Left ventricle myocardium inferior (tissue), 1 donor: ENCODE measurements around the gene GLCCI1. TPM values are rescaled to one million over a fixed set of nuclear protein-coding genes. Genes with fewer than 3 reads are reported as not detected.
"Not testable (repeated sequence)": the region's sequence is repeated elsewhere in the genome, so short reads cannot be mapped to it uniquely, and the experiment has no call there.

Source experiments
- DNase-seq: peaks from one replicate; pipeline ENCODE4 v3.0.0-alpha.2; 2020
- H3K27ac ChIP-seq: fragments of 200-600 bp; replicated peaks from 2 replicates; pipeline ENCODE4 v1.8.0; 2021
- H3K27me3 ChIP-seq: fragments of 200-600 bp; 2 replicates; pipeline ENCODE4 v1.8.0; 2021; ENCODE audit warnings: low read depth
- H3K36me3 ChIP-seq: fragments of 200-600 bp; 2 replicates; pipeline ENCODE4 v1.8.0; 2021
- H3K4me1 ChIP-seq: fragments of 200-600 bp; 2 replicates; pipeline ENCODE4 v1.8.0; 2021
- H3K4me3 ChIP-seq: fragments of 200-600 bp; 2 replicates; pipeline ENCODE4 v1.8.0; 2021; ENCODE audit warnings: mild to moderate bottlenecking, moderate library complexity
- H3K9me3 ChIP-seq: fragments of 200-600 bp; replicated peaks from 2 replicates; pipeline ENCODE4 v1.8.0; 2021
- intact Hi-C: fragments of 100-400 bp; cut with micrococcal nuclease; formaldehyde crosslinking; loops from one replicate; pipeline ENCODE4 v1.11.0; 2022
- total RNA-seq: library from RNA; stranded (reverse); fragmentation: NEBNext Ultra II Directional; extraction: Animal tissue kit (Norgen Biotek cat#: 25700); gene quantifications from one replicate; pipeline ENCODE4 v1.2.1, GENCODE V29; 2021
- TF ChIP-seq, protein P1 (sequence below): fragments of 200-600 bp; IDR thresholded peaks from 2 replicates; pipeline ENCODE4 v1.8.0; 2021; ENCODE audit warnings: antibody characterized with exemption, mild to moderate bottlenecking, borderline replicate concordance
- donor health status: DM: no; HTN: yes; CAD: no; lungs with severe emphysema.

The GLCCI1 gene
- total RNA-seq, 1 donor from 2014 or later = 5.8 TPM

DNA sequence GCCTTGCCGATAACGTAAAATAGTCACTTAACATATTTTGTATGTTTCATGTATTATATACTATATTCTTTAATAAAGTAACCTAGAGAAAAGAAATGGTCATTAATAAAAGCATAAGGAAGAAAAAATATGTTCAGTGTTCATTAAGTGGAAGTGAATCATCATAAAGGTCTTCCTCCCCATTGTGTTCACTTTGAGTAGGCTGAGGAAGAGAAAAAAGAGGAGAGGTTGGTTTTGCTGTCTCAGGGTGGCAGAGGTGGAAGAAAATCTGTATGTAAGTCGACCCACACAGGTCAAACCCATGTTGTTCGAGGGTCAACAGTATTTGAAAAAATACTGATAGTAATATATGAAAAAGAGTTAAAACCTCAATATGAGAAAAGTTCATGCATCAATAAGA lies 90.3 kb downstream of the GLCCI1 start:
- H3K27me3 ChIP-seq = no peaks in the 10 kb centered on the region
- DNase-seq = no peak
- TF ChIP-seq, protein P1, sequence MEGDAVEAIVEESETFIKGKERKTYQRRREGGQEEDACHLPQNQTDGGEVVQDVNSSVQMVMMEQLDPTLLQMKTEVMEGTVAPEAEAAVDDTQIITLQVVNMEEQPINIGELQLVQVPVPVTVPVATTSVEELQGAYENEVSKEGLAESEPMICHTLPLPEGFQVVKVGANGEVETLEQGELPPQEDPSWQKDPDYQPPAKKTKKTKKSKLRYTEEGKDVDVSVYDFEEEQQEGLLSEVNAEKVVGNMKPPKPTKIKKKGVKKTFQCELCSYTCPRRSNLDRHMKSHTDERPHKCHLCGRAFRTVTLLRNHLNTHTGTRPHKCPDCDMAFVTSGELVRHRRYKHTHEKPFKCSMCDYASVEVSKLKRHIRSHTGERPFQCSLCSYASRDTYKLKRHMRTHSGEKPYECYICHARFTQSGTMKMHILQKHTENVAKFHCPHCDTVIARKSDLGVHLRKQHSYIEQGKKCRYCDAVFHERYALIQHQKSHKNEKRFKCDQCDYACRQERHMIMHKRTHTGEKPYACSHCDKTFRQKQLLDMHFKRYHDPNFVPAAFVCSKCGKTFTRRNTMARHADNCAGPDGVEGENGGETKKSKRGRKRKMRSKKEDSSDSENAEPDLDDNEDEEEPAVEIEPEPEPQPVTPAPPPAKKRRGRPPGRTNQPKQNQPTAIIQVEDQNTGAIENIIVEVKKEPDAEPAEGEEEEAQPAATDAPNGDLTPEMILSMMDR = no peak
- no peak overlapping the region for H3K4me3 ChIP-seq
- H3K9me3 ChIP-seq = no peaks in the 10 kb centered on the region
- no peak overlapping the region for H3K27ac ChIP-seq
- peaks cover 17% of the 10 kb centered on the region for H3K36me3 ChIP-seq
- no peaks in the 10 kb centered on the region for H3K4me1 ChIP-seq
- intact Hi-C loops = no loop called here

DNA sequence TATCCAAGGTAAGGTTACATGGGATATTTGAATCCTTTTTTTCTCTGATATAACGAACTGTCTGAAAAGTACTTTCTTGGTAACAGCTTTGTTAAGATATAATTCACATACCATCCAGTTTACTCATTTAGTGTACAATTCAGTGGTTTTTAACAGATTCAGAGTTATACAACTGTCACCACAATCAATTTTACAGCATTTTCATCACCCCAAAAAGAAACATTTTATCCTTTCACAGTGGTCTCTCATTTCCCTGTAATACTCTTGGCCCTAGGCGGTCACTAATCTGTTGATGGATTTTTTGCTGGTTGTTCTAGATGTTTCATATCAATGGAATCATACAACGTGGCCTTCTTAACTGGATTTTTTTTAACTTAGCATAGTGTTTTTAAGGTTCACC lies 91.6 kb downstream of the GLCCI1 start:
- H3K27me3 ChIP-seq = no peaks in the 10 kb centered on the region
- intact Hi-C loops = no loop called here
- peaks cover 17% of the 10 kb centered on the region for H3K36me3 ChIP-seq
- H3K9me3 ChIP-seq = no peaks in the 10 kb centered on the region
- H3K4me3 ChIP-seq = no peak overlapping the region
- H3K27ac ChIP-seq = no peak overlapping the region
- no peaks in the 10 kb centered on the region for H3K4me1 ChIP-seq
- DNase-seq = no peak
- TF ChIP-seq, protein P1 = no peak

DNA sequence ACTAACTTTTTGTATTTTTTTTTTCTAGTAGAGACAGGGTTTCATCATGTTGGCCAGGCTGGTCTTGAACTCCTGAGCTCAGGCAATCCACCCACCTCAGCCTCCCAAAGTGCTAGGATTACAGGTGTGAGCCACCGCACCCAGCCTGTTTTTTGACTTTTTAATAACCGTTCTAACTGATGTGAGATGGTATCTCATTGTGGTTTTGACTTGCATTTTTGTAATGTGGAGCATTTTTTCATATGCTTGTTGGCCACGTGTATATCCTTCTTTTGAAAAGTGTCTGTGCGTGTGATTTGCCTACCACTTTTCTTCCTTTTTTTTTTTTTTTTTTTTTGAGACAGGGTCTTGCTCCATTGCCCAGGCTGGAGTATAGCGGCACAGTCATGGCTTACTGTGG lies 94.7 kb downstream of the GLCCI1 start:
- H3K4me1 ChIP-seq, H3K36me3 ChIP-seq, H3K27me3 ChIP-seq, H3K4me3 ChIP-seq, H3K9me3 ChIP-seq, intact Hi-C loops, H3K27ac ChIP-seq, DNase-seq: not testable (repeated sequence)

DNA sequence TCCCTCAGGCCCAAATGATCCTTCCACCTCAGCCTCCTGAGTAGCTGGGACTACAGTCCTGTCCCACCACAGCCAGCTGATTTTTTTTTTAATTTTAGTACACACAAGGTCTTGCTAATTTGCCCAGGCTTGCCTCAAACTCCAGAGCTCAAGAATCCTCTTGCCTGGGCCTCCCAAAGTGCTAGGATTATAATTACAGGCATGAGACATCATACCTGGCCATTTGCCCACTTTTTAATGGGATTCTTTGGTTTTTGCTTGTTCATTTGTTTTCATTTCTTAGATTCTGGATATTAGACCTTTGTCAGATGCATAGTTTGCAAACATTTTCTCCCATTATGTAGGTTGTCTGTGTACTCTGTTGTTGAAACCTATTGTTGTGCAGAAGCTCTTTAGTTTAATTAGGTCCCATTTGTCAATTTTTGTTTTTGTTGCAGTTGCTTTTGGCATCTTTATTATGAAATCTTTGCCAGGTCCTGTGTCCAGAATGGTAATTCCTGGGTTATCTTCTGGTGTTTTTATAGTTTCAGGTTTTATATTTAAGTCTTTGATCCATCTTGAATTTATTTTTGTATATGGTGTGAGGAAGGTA lies 95.2 kb downstream of the GLCCI1 start:
- no peak overlapping the region for H3K27ac ChIP-seq
- H3K4me3 ChIP-seq = no peak overlapping the region
- TF ChIP-seq, protein P1 = no peak
- H3K4me1 ChIP-seq = peaks cover 9% of the 10 kb centered on the region
- peaks cover 9% of the 10 kb centered on the region for H3K36me3 ChIP-seq
- intact Hi-C loops = no loop called here
- no peaks in the 10 kb centered on the region for H3K27me3 ChIP-seq
- H3K9me3 ChIP-seq = no peaks in the 10 kb centered on the region
- DNase-seq = no peak

DNA sequence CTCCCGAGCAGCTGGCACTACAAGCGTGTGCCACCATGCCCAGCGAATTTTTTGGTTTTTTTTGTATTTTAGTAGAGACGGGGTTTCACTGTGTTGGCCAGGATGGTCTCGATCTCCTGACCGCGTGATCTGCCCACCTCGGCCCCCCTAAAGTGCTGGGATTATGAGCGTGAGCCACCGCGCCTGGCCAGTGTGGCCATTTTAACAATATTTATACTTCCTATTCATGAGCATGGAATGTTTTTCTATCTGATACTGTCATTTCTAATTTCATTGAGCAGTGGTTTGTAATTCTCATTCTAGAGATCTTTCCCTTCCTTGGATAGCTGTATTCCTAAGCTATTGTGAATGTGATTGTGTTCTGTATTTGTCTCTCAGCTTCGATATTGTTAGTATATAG lies 96.2 kb downstream of the GLCCI1 start:
- TF ChIP-seq, protein P1 = no peak
- intact Hi-C loops = no loop called here
- Histone ChIP-seq H3K4me3 (no peak overlapping the region), H3K9me3 (no peaks in the 10 kb centered on the region), H3K27ac (no peak overlapping the region), H3K27me3 (no peaks in the 10 kb centered on the region), H3K36me3 (peaks cover 9% of the 10 kb centered on the region), H3K4me1 (peaks cover 16% of the 10 kb centered on the region)
- no peak for DNase-seq

DNA sequence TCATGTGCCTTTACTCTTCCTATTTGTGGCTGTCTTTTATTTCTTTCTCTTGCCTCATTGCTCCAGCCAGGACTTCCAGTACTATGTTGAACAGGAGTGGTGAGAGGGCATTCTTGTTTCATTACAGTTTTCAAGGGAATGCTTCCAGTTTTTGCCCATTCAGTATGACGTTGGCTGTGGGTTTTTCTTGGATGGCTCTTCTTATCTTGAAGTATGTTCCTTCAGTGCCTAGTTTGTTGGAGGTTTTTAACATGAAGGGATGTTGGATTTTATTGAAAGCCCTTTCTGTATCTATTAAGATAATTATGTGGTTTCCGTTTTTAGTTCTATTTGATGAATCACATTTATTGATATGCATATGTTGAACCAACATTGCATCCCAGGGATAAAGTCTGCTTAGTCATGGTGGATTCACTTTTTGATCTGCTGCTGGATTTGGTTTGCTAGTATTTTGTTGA lies 96.8 kb downstream of the GLCCI1 start:
- no peaks in the 10 kb centered on the region for H3K9me3 ChIP-seq
- H3K27ac ChIP-seq = no peak overlapping the region
- TF ChIP-seq, protein P1 = no peak
- DNase-seq = no peak
- peaks cover 16% of the 10 kb centered on the region for H3K4me1 ChIP-seq
- H3K4me3 ChIP-seq = no peak overlapping the region
- no peaks in the 10 kb centered on the region for H3K27me3 ChIP-seq
- H3K36me3 ChIP-seq = peaks cover 9% of the 10 kb centered on the region
- intact Hi-C loops = no loop called here
